Brain microvascular endothelial cell (primary cell): ENCODE measurements around the gene KLF3.

Source experiments
- DNase-seq: peaks from one replicate; pipeline ENCODE4 v3.0.0-alpha.2; 2020
- H3K27ac ChIP-seq: fragments of 250-450 bp; sonication (Bioruptor Pico); 2 replicates; pipeline ENCODE4 v1.5.1; 2020; ENCODE audit warnings: mild to moderate bottlenecking, moderate library complexity
- H3K27me3 ChIP-seq: fragments of 250-450 bp; sonication (Bioruptor Pico); replicated peaks from 2 replicates; pipeline ENCODE4 v1.5.1; 2020; ENCODE audit warnings: mild to moderate bottlenecking
- H3K36me3 ChIP-seq: fragments of 250-450 bp; sonication (Bioruptor Pico); replicated peaks from 2 replicates; pipeline ENCODE4 v1.5.1; 2020; ENCODE audit warnings: mild to moderate bottlenecking
- H3K4me3 ChIP-seq: 2 replicates; pipeline ENCODE4 v1.5.1; 2011; ENCODE audit warnings: low read depth, mild to moderate bottlenecking, control low read depth, low read length, moderate library complexity
- CTCF ChIP-seq: IDR thresholded peaks from 2 replicates; pipeline ENCODE4 v1.5.1; 2011; ENCODE audit warnings: low read depth, mild to moderate bottlenecking, moderate library complexity, low read length, control low read depth, inconsistent platforms; ENCODE audit errors: missing control alignments
- in situ Hi-C: cut with HindIII; loops from 2 replicates; pipeline ENCODE4 v1.10.0; 2017; ENCODE audit warnings: low sequenced_read_pairs, low pct_ligation_motif_present

KLF3 gene

GRCh38 chr4:38670109-38670901 is 6.3 kb downstream of the KLF3 start:
- TF ChIP-seq CTCF, result no peak
- DNase-seq, result no peak
- Histone ChIP-seq H3K27me3 (no peaks in the 10 kb centered on the region), H3K36me3 (no peaks in the 10 kb centered on the region), H3K27ac (no peak overlapping the region), H3K4me3 (no peak overlapping the region)
- in situ Hi-C loops, result no loop called here

GRCh38 chr4:38670939-38671591 is 7.1 kb downstream of the KLF3 start:
- Histone ChIP-seq H3K4me3 (no peak overlapping the region), H3K36me3 (no peaks in the 10 kb centered on the region), H3K27me3 (no peaks in the 10 kb centered on the region), H3K27ac (no peak overlapping the region)
- no peak for TF ChIP-seq CTCF
- DNase-seq, result no peak
- in situ Hi-C loops, result no loop called here

- Histone ChIP-seq H3K27ac (no peak overlapping the region), H3K36me3 (no peaks in the 10 kb centered on the region), H3K4me3 (no peak overlapping the region), H3K27me3 (no peaks in the 10 kb centered on the region)
- in situ Hi-C loops, result no loop called here
- no peak for TF ChIP-seq CTCF
- no peak for DNase-seq
Measured at GRCh38 chr4:38671592-38671940, 7.6 kb downstream of the KLF3 start.

GRCh38 chr4:38672074-38672396 is 8.0 kb downstream of the KLF3 start:
- no peak for TF ChIP-seq CTCF
- no peak for DNase-seq
- Histone ChIP-seq H3K36me3 (no peaks in the 10 kb centered on the region), H3K27ac (no peak overlapping the region), H3K27me3 (no peaks in the 10 kb centered on the region), H3K4me3 (no peak overlapping the region)
- in situ Hi-C loops, result no loop called here

GRCh38 chr4:38672397-38673129 is 8.6 kb downstream of the KLF3 start:
- no peak for DNase-seq
- H3K36me3 ChIP-seq, result no peaks in the 10 kb centered on the region
- in situ Hi-C loops, result no loop called here
- no peak overlapping the region for H3K27ac ChIP-seq
- H3K27me3 ChIP-seq, result no peaks in the 10 kb centered on the region
- TF ChIP-seq CTCF, result no peak
- no peak overlapping the region for H3K4me3 ChIP-seq
